Kidney (tissue), 14 donors: Measurements from ENCODE around the gene SMARCAD1. TPM values are rescaled to one million over a fixed set of nuclear protein-coding genes. Genes with fewer than 3 reads are reported as not detected.

Experiments used
- DNase-seq, 5 donors: peaks; one replicate each; pipeline ENCODE4 v3.0.0-alpha.2; 2013 to 2020
- FAIRE-seq: peaks from 2 replicates; lab custom pipeline; 2012; peaks lifted over from hg19 to GRCh38; lab: Jason Lieb, UNC
- H3K27ac ChIP-seq, 2 donors: one replicate each; pipeline ENCODE4 v1.7.0; 2013; ENCODE audit warnings: low read depth in 2 of 2, low read length in 2 of 2, inconsistent platforms in 1 of 2
- H3K27me3 ChIP-seq: one replicate; pipeline ENCODE4 v1.7.1; 2013; ENCODE audit warnings: low read length, inconsistent platforms; ENCODE audit not compliant: control insufficient read depth, insufficient read depth
- H3K36me3 ChIP-seq, 3 donors: one replicate each; pipeline versions ENCODE4 v1.7.0 to v1.7.1; 2013; ENCODE audit warnings: low read length in 3 of 3, control low read depth in 1 of 3, inconsistent platforms in 1 of 3; ENCODE audit not compliant: insufficient read depth in 3 of 3, control insufficient read depth in 2 of 3
- H3K4me1 ChIP-seq, 3 donors: one replicate each; pipeline versions ENCODE4 v1.7.0 to v1.7.1; 2013; ENCODE audit warnings: low read length in 3 of 3, inconsistent platforms in 1 of 3, low read depth in 1 of 3; ENCODE audit not compliant: control insufficient read depth in 2 of 3, insufficient read depth in 2 of 3
- H3K4me3 ChIP-seq, 3 donors: one replicate each; pipeline versions ENCODE4 v1.7.0 to v1.8.1; 2013; ENCODE audit warnings: low read length in 3 of 3, control low read depth in 1 of 3, inconsistent platforms in 1 of 3
- H3K9ac ChIP-seq, 3 donors: one replicate each; pipeline versions ENCODE4 v1.7.0 to v1.7.1; 2013; ENCODE audit warnings: low read length in 3 of 3, control low read depth in 1 of 3, inconsistent platforms in 1 of 3
- H3K9me3 ChIP-seq, 3 donors: one replicate each; pipeline versions ENCODE4 v1.7.0 to v1.7.1; 2013; ENCODE audit warnings: low read length in 3 of 3, control low read depth in 1 of 3, inconsistent platforms in 1 of 3; ENCODE audit not compliant: control insufficient read depth in 2 of 3, insufficient read depth in 1 of 3
- intact Hi-C: fragments of 100-400 bp; cut with DNase I; formaldehyde crosslinking; loops from one replicate; pipeline ENCODE4 v1.11.1; 2022
- polyA plus RNA-seq: library from polyadenylated mRNA; stranded (reverse); fragments of 350-450 nt; fragmentation: Illumina TruSeq; extraction: RNeasy Lipid Tissue Mini Kit (QIAGEN cat#74804); gene quantifications from one replicate; pipeline ENCODE4 v1.2.3, GENCODE V29; 2014; ENCODE audit warnings: low read depth, low replicate concordance; ENCODE audit not compliant: insufficient read depth
- total RNA-seq: library from RNA; stranded (reverse); fragmentation: NEBNext Ultra II Directional; extraction: Animal tissue kit (Norgen Biotek cat#: 25700); gene quantifications from one replicate; pipeline ENCODE4 v1.2.1, GENCODE V29; 2021
- TF ChIP-seq, protein P1 (sequence below): IDR thresholded peaks from 3 replicates; pipeline ENCODE4 v1.5.1; 2012; ENCODE audit warnings: mild to moderate bottlenecking, moderate library complexity, borderline replicate concordance; ENCODE audit not compliant: insufficient read depth; ENCODE audit errors: extremely low read depth
- donor health status: control.
- donor health status: control.
- donor health status: control.
- donor health status: control.
- donor health status: control.
- donor health status: DM: yes; HTN: yes; CAD: no.
- donor health status: Normal renal cell carcinoma (clear cell type).

SMARCAD1 gene
- total and polyA plus RNA-seq, 2 donors from 2014 or later, result 7.4 to 28.9 TPM

DNA sequence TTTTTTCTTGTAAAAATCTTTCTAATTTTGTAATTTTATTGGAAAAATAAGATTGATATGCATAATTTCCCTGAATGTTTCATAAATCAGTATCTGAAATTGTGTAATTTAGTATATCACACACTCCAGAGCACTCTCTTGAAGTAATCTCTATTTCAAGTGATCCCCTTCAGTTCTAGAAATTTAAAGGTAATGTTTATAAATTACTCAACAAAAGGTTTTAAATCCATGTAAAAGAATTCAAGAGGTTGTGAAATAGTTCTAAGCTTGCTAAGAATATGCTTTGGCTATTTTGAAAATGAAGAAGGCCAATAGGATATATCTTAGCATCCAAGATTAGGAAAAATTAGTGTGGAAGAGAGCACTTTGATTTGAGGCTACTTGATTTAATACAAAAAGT is 28.2 kb downstream of the SMARCAD1 start:
- Histone ChIP-seq H3K9me3 (no peaks in the 10 kb centered on the region), H3K27me3 (no peaks in the 10 kb centered on the region), H3K9ac (no peak overlapping the region), H3K4me3 (no peak overlapping the region), H3K27ac (no peak overlapping the region), H3K4me1 (no peaks in the 10 kb centered on the region), H3K36me3 (peaks cover 0 to 4% (median 3%) of the 10 kb centered on the region in 3 donors)
- DNase-seq (no peak), FAIRE-seq (no peak)
- intact Hi-C loops, result no loop called here
- TF ChIP-seq, protein P1, sequence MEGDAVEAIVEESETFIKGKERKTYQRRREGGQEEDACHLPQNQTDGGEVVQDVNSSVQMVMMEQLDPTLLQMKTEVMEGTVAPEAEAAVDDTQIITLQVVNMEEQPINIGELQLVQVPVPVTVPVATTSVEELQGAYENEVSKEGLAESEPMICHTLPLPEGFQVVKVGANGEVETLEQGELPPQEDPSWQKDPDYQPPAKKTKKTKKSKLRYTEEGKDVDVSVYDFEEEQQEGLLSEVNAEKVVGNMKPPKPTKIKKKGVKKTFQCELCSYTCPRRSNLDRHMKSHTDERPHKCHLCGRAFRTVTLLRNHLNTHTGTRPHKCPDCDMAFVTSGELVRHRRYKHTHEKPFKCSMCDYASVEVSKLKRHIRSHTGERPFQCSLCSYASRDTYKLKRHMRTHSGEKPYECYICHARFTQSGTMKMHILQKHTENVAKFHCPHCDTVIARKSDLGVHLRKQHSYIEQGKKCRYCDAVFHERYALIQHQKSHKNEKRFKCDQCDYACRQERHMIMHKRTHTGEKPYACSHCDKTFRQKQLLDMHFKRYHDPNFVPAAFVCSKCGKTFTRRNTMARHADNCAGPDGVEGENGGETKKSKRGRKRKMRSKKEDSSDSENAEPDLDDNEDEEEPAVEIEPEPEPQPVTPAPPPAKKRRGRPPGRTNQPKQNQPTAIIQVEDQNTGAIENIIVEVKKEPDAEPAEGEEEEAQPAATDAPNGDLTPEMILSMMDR, result no peak

DNA sequence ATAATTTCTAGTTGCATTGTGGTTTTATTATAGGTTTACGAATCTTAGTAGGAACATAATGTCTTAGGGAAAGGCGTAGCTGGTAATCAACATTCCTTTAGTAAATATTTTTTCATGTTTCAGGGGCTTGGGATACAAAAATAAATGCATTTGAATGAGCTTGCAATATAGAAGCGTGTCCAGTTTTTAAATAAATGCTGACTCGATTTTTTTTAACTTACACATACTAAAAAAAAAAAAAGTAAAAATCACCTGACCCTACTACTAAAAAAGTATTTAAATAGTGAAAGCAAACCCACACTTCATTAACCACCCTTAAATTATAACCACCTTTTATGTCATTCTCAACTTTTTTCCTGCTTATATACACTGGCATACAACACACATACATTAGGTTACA is 29.6 kb downstream of the SMARCAD1 start:
- H3K9me3 ChIP-seq, result no peaks in the 10 kb centered on the region
- H3K4me3 ChIP-seq, result no peak overlapping the region
- FAIRE-seq, result no peak
- intact Hi-C loops, result no loop called here
- no peaks in the 10 kb centered on the region for H3K27me3 ChIP-seq
- H3K9ac ChIP-seq, result no peak overlapping the region
- peaks cover 0 to 15% (median 9%) of the 10 kb centered on the region in 3 donors for H3K36me3 ChIP-seq
- no peaks in the 10 kb centered on the region for H3K4me1 ChIP-seq
- TF ChIP-seq, protein P1, result no peak
- no peak for DNase-seq
- H3K27ac ChIP-seq, result no peak overlapping the region

DNA sequence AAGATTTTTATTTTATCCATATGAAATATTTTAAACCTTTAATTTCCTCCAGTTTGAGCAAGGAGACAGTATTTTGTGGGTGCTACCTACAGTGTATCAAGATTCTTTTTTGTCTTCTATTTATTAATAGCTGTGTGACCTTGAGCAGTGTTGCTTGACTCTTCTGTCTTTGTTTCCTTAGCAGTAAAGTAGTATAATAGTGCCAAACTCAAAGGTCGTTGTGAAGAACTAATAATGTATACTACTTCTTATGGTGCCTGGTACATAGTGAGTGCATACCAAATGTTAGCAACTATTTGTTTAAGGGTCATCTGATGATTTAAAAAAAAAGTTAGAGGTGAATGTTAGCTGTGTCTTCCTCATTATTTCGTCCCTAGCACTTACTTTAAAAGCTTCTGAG is 30.5 kb downstream of the SMARCAD1 start:
- no peaks in the 10 kb centered on the region for H3K27me3 ChIP-seq
- FAIRE-seq (no peak), DNase-seq (no peak)
- H3K9ac ChIP-seq, result no peak overlapping the region
- H3K4me3 ChIP-seq, result no peak overlapping the region
- no peaks in the 10 kb centered on the region for H3K9me3 ChIP-seq
- intact Hi-C loops, result no loop called here
- H3K36me3 ChIP-seq, result peaks cover 3 to 15% (median 11%) of the 10 kb centered on the region in 3 donors
- no peaks in the 10 kb centered on the region for H3K4me1 ChIP-seq
- TF ChIP-seq, protein P1, result no peak
- H3K27ac ChIP-seq, result no peak overlapping the region

DNA sequence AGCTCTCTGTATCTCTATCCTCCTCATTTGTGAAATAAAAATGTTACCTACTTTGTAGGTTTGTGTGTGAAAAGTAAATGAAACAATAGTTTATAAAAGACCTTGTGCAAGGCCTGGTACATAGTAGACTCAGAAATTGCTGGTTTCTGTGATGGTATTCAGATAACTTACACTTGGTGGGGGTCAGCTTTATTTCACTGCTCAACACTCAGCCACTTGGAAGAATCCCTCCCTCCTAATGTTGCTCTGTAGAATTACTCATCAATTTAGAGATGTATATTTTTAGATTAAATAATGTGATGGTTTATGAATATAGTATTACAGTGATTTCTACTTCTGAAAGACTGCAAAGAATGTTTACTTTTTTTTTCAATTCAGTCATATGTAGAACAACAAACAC is 32.7 kb downstream of the SMARCAD1 start:
- H3K4me1 ChIP-seq, result no peaks in the 10 kb centered on the region
- FAIRE-seq (no peak), DNase-seq (no peak)
- no peaks in the 10 kb centered on the region for H3K9me3 ChIP-seq
- TF ChIP-seq, protein P1, result no peak
- no peak overlapping the region for H3K4me3 ChIP-seq
- no peak overlapping the region for H3K9ac ChIP-seq
- H3K36me3 ChIP-seq, result peaks cover 4 to 17% (median 12%) of the 10 kb centered on the region in 3 donors
- H3K27me3 ChIP-seq, result no peaks in the 10 kb centered on the region
- intact Hi-C loops, result no loop called here
- no peak overlapping the region for H3K27ac ChIP-seq
